GM18526 (cell line): Measurements from ENCODE around the gene REL.

Experiments used
- POLR2A ChIP-seq: IDR thresholded peaks from 3 replicates; pipeline ENCODE4 v1.6.1; 2011; ENCODE audit not compliant: insufficient read length; ENCODE audit errors: extremely low read depth

REL gene

DNA sequence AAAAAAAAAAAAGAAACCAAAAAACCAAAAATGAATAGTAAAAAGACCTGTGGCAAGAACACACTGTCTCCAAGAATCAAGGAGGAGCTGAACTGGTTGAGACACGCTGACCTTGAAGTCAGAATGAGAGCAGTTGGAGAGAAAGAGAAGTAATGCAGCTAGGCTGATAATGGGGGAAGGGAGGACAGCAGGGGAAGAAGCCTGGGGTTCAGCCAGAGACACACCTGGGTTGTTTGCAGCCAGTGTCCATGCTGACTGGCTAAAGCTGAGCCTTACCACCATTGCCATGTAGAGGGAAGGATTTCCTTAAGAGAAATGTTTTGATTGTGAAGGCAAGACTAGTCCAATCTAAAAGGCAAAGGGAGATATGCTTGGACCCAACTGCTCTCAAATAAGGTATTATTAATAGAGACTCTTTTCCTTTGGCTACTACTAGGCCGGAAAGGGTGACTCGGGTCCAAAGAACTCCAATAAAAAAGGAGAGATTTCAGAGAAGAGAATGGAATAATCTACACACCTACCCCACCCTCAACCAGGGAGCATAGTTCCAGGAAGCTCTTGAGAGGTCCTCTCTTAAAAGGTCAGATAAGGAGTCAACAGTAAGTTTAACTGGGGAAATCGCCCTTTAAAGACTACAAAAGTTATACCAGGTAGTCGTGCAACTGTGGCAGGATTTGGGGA, 25.2 kb upstream of the REL start:
- no peak for TF ChIP-seq POLR2A

DNA sequence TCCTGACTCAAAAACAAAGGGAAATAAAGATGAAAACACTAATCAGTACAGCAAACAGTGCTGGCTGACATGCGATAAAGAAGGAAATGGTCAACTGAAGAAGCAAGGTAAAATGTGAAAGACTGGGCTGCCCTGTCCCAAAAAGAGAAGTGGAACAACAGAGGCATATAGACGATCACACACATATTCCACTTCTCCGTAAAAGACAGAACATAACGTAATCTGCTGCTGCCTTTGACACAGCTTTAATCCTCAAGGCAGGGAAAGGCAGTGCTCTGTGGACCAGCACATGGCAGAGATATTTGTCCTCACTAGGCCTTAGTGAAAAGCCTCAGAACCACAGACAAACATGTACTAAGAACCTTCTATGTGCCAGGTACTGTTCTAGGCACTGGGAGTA, 24.3 kb upstream of the REL start:
- no peak for TF ChIP-seq POLR2A

DNA sequence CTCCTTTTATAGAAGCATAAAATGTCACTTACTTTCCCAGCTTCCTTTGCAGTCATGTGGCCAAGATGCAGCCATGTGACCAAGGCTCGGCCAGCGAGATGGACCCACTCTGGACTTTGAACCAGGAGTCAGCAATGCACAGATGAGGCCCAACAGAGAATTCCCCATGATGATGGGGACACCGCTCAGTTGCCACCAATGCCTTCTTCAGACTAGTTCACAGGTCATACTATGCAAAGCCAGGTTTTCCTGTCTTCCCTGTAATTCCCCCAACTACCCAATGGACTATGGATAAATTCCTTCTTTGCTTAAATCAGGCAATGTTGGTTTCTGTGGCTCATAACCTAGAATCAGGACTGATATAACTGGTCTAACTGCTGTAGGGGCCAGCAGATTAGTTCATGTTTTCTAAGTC, 22.5 kb upstream of the REL start:
- no peak for TF ChIP-seq POLR2A

DNA sequence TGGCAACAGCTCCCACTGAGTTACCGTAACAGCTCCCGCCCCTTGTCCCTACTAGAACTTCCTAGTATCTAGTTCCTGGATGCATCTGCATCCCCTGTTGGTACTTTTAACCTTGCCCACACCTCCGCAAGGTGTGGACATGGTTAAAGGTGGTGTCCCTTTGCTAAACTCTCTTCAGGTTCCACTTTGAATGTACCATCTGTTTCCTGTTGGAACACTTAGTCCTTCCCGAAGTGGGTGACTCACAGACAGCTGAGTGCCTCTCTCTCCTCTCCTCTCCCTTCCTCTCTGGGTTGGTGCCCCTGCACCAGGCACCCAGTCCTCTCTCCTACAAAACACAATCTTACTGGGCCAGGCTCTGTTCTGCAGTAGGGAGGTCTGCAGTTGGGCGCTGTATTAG, 19.6 kb upstream of the REL start:
- no peak for TF ChIP-seq POLR2A

DNA sequence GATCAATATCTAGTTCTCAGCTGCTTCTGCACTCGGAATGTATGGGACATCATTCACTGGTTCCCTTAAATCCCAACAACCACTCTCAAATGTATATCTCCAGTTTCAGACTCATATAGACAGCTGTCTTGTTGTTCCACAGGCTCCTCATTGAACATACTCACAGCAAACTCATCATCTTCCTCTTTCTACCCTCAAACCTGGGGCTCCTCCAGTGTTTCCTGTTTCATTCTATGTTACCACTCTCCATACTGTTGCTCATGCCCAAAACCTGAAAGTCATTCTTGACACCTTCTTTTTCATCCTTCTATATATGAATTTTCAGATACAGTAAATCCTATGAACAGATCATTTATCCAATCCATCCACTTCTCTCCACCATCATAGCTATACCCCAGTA, 18.7 kb upstream of the REL start:
- no peak for TF ChIP-seq POLR2A

DNA sequence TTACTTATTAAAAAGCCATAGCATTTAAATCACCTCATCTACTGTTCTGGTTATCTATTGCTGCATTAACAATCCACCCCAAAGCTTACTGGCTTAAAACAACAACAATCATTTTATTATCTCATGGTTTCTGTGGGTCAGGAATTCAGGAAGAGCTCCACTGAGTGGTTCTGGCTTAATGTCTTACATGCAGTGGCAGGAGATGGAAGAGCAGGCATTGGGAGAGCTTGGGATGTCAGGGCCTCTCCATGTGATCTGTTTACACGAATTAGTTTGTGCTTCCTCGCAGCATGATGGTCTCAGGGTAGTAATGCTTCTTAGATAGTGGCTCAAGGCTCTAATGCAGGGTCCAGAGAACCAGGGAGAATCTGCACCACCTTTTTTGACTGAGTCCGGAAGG, 14.4 kb upstream of the REL start:
- TF ChIP-seq POLR2A = no peak

DNA sequence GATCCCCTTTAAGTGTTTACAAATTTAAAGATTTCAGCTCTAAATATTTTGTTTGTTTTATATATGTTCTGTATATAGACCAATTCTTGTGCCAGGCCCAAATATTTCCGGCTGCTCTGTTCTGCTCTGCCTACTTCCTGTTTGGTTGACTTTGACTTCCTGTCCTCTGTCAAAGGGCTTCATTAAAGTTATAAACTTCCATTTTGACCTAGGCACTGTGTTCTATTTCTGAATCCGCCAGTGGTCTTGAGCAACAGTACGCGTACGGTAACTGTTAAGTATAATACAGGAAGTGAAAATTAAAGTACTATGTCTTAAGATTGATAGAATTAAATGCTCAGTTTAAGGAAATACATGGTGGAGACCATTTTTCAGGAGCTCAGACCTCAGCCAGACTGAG, 13.5 kb upstream of the REL start:
- TF ChIP-seq POLR2A = no peak

DNA sequence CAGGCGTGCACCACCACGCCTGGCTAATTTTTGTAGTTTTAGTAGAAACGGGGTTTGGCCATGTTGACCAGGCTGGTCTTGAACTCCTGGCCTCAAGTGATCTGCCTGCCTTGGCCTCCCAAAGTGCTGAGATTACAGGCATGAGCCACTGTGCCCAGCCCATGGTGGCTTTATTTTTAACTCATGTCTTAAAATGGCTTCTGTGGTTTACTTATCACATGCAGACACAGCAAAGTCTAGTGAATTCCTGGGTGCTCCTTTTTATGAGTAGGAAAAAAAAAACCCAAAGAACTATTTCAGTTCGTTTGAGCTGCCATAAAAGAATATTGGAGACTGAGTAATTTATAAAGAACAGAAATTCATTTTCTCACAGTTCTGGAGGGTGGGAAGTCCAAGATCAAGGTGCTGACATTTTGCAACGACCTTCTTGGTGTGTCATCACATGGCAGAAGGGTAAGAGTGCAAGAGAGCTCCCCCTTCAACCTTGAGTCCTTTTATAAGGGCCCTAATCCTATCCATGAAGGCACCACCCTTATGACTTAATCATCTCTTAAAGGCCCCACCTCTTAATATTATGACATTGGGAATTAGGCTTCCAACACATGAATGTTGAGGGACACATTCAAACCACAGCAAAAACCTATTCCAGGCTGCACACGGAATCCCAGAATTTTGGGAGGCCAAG, 12.6 kb upstream of the REL start:
- no peak for TF ChIP-seq POLR2A

DNA sequence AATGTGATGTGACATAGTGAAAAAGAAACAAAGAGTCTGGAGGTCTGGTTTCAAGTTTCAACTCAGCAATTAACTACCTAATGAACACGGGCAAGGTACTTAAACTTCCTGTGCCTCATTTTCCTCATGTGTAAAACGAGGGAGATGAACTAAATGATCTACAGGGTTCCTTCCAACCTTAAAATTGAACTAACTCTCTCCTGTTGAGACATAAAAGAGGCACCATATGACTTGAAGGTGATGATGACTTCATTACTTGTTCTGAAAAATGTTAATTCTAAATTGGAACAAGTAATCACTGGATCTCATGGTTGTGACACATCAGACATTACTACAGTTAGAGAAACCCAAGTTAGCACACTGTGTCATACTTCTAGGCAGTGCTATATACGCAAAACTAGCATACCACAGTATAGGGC, 8.9 kb upstream of the REL start:
- TF ChIP-seq POLR2A = no peak

DNA sequence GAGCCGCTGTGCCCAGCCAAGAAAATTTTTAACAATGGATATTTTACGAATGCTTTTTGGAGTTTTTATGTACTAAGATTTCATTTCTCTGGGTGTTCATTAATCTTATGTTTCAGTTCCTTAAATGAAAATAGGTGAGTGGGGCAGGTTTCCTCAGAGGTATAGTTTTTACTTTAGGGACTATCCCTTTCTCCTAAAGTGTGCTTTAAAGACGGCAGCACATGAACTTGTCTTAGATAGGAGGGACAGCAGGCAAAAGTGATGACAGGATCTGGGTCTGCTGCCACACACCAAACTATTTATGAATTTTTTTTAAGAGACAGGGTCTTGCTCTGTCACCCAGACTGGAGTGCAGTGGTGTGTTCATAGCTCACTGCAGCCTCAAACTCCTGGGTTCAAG, 8.0 kb upstream of the REL start:
- TF ChIP-seq POLR2A = no peak

DNA sequence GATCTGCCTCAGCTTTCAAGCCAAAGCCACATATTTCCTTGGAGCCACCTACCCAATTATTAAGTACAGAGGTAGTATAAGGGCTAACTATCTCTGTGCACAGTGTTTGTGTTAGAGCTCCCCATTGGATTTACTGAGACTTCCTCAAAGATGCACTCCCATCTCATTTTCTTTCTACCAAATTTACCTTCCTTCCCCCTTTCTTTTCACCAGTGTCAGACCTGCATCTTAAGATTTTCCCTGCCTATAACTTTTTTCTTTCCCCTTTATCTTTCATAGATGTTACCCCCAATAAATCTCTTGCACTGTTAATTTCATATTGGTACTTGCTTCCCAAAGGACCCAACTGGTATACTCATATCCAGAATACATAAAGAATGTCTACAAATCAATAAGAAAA, 5.9 kb upstream of the REL start:
- TF ChIP-seq POLR2A = no peak

DNA sequence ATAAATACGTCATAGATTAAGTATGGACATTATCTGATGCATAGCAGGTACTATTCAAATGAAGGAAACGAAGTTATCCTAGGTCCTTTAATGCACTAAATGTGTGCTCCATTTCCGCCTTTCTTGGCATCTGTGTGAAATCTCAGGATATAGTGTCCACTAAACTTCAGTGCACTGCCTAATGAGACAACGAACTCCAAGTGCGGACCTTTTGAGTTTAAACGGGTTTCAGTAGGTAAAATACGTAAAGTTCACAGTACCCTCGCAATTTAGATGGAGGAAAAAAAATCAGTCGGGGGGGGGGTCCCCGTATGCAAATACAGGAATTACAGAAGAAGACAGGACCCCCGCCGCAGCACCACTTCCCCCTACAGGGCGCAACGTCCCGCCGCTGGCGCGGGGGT, 729 bp upstream of the REL start:
- no peak for TF ChIP-seq POLR2A

DNA sequence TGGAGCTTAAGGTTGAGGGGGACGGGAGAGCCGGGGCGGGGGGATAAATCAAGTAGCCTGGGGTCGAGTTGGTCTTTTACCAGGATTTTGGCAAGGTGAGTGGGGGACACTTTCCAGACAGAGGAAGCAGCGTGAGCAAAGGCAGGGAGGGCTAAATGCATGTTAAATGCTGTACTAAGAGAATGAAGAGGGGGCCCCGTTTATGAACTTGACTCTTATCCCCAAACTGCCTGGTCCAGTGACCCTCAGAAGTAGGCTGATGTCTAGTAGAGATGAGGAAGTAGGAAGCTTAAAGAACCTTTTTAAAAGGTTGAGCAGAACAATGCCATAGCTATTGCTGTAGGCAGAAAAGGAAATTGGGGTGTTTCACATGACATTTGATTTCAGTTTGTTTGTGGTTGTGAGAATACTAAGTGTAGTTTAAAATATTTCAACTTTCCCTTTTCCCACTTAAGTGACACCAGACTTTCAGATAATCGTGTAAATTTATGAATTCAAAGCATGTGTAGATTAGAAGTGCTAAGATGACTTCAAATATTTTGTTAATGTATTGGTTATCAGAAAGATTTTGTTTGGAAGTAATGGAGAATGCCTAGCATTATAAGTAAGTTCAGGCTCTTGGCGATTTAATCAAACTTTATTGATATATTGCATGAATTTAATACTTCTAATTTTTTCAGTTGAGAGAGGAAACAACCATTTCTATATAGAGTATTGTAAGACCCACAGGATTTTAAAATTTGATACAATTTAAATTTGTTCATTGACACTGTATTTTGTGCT, 1.8 kb downstream of the REL start:
- TF ChIP-seq POLR2A = peak; percentile 40

DNA sequence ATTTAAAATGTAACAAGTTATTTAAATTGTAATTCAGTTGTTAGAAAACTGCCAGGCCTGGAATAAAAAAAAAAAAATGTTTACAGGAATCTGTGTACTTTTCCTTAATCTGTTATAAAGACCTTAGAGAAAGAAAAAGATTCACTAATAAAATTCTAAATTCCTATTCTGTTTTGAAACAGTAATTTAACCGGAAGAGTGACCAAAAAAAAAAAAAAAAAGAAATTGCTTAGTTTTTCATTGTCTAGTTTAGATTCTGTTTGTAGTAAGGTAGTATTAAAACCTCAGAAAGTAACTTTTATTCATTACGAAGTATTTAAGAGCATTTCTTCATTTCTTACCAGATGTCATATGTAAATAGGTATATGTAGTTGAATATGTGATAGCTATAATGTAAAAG, 2.5 kb downstream of the REL start:
- no peak for TF ChIP-seq POLR2A

DNA sequence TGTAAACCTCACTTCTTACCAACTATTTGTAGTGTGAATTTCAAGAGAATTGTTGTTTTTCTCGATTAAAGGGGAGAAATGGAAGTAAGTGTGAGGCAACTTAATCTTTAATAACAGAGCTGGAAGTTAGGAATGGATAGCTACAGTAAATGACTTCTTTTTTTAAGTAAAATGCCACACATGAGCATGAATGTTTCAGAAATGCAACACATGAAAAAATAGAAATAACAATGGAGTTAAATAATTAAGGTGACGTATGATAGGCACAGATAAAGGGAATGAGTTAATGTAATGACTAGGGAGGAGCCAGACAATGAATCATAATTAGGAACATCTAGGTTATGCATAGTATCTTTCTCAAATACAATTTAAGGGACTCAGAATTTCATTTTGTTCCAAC, 3.4 kb downstream of the REL start:
- TF ChIP-seq POLR2A = no peak

DNA sequence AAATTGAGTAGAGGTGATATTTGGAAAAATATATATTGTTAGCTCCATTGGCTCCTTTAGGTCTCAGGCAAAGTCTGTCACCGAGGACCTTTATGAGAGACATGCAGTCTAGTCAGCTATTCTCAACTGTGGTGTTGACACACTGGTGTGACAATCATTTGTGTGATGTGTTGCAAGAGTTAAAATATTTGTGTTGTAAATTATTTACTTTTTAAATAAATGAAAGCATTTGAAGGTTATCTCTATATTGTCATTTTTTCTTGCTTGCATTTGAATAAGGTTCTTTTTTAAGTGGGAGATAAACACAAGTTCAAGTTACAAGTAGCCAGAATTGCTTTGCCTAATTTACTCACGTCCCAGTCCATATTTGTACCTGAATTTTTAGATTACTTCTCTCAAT, 4.3 kb downstream of the REL start:
- TF ChIP-seq POLR2A = no peak

DNA sequence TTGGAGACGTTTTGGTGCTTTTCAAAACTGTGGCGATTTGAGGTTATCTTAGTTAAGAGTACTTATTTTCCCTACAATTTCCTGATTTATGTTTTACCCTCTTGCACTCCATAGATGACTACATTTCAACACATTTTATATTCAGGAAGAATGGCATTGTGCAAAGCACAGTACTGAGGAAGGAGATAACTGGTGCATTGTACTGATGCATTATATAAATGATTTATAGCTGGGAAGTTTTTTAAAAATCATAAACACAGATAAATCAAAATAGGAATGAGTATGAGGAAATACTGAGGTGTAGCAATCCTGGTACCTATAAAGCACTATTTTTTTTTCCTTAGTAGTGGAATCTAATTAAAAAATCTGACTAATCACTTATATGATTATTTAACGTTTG, 5.6 kb downstream of the REL start:
- TF ChIP-seq POLR2A = no peak

DNA sequence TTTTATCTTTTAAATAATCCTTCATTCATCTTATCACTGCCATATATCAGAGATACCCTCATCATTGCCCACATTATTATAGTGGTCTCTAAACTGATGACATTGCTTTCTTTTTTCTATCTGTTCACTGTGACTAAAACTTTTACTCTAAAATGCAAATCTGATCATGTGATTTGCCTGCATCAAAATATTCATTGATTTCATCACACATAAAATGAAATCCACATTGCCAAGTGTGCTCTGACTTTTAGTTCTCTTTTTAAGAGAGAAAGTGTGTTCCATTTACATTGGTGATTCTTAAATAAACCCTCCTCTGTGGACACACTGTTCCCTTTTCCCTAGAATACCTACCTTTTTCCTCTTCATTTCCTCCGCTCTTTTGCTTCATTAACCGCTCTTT, 7.5 kb downstream of the REL start:
- no peak for TF ChIP-seq POLR2A
